A673 (cell line): Measurements from ENCODE around the gene CENPL. TPM values are rescaled to one million over a fixed set of nuclear protein-coding genes. Genes with fewer than 3 reads are reported as not detected.

Experiments
- BruUV-seq: library from RNA; stranded (reverse); fragments of 400-500 nt; replicated peaks from 2 replicates; lab custom pipeline; 2021; lab: Mats Ljungman, UMichigan
- CTCF ChIA-PET: fragments of 300-600 bp; sonication (Branson Sonifier 250); formaldehyde crosslinking; loops from one replicate; lab custom pipeline; 2022; ENCODE audit warnings: antibody characterized with exemption; lab: Charles Lee
- POLR2A ChIA-PET: fragments of 300-600 bp; sonication (Branson Sonifier 250); formaldehyde crosslinking; loops from one replicate; lab custom pipeline; 2022; ENCODE audit warnings: antibody characterized with exemption; ENCODE audit not compliant: low non-redundant PET; lab: Charles Lee
- DNase-seq: peaks from one replicate; pipeline ENCODE4 v3.0.0-alpha.2; 2015; ENCODE audit warnings: low spot score
- H3K27ac ChIP-seq: fragments of 200-600 bp; sonication (generic); 2 replicates; pipeline ENCODE4 v1.5.1; 2016; ENCODE audit warnings: mixed run types, low read depth, mild to moderate bottlenecking, mixed read lengths, antibody characterized with exemption, low read length; ENCODE audit not compliant: poor library complexity, severe bottlenecking
- H3K27me3 ChIP-seq: fragments of 200-600 bp; sonication (generic); replicated peaks from 2 replicates; pipeline ENCODE4 v1.6.1; 2017; ENCODE audit warnings: mixed run types, low read depth, mild to moderate bottlenecking, mixed read lengths, antibody characterized with exemption, low read length; ENCODE audit not compliant: insufficient read depth, poor library complexity
- H3K36me3 ChIP-seq: fragments of 200-600 bp; sonication (generic); 2 replicates; pipeline ENCODE4 v1.6.1; 2016; ENCODE audit warnings: mixed run types, mild to moderate bottlenecking, mixed read lengths, antibody characterized with exemption, low read length; ENCODE audit not compliant: insufficient read depth, poor library complexity, severe bottlenecking
- H3K4me1 ChIP-seq: fragments of 200-600 bp; sonication (generic); 2 replicates; pipeline ENCODE4 v1.6.1; 2017; ENCODE audit warnings: mixed run types, mild to moderate bottlenecking, mixed read lengths, antibody characterized with exemption, low read length; ENCODE audit not compliant: insufficient read depth, poor library complexity, severe bottlenecking
- H3K4me3 ChIP-seq: fragments of 200-600 bp; sonication (generic); 2 replicates; pipeline ENCODE4 v1.5.1; 2016; ENCODE audit warnings: low read depth, mixed run types, mild to moderate bottlenecking, mixed read lengths, low read length; ENCODE audit not compliant: poor library complexity, severe bottlenecking
- H3K9me3 ChIP-seq: fragments of 200-600 bp; sonication (generic); 2 replicates; pipeline ENCODE4 v1.6.1; 2016; ENCODE audit warnings: mixed run types, low read depth, mild to moderate bottlenecking, mixed read lengths, antibody characterized with exemption, low read length; ENCODE audit not compliant: poor library complexity, severe bottlenecking
- EZH2 ChIP-seq: fragments of 200-600 bp; sonication (generic); IDR thresholded peaks from 2 replicates; pipeline ENCODE4 v1.6.1; 2017; ENCODE audit warnings: borderline replicate concordance, low read depth, mild to moderate bottlenecking, mixed read lengths, antibody characterized with exemption, low read length; ENCODE audit not compliant: poor library complexity, severe bottlenecking
- intact Hi-C: fragments of 100-400 bp; cut with micrococcal nuclease; formaldehyde crosslinking; loops from one replicate; pipeline ENCODE4 v1.10.0; 2022; ENCODE audit not compliant: unreplicated experiment
- total RNA-seq: library from RNA; stranded (reverse); gene quantifications from 2 replicates; pipeline ENCODE4 v1.2.3, GENCODE V29; 2021
- TF ChIP-seq, protein P1 (sequence below): fragments of 300-800, 200-600 bp; sonication (generic); conservative IDR thresholded peaks from 2 replicates; pipeline ENCODE4 v1.5.1; 2017; ENCODE audit warnings: low read depth, mild to moderate bottlenecking, antibody characterized with exemption, low read length, moderate library complexity, mixed read lengths

Gene CENPL
- total RNA-seq, 1 experiment from 2014 or later = 34.3 TPM

DNA sequence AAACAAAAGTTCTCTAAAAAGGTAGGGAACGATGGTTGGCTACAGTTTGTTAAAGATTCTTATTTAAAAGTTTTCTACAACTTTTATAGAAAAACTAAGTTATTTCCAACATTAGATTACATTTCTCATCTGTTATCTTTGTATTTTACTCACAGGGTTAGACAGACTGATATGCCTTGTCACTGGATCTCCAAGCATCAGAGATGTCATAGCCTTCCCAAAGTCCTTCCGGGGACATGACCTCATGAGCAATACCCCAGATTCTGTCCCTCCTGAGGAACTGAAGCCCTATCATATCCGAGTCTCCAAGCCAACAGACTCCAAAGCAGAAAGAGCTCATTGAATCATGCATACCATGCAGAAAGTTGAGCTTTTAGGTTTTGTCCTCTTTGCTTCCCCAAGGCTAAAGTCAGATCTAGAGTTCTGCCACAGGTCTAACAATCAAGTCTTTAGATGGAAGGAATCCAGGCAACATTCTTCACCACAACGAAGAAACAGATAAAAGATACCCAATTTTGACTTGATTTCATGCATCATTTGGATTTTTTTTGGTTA lies 32.8 kb upstream of the CENPL start:
- Histone ChIP-seq H3K27ac (no peak overlapping the region), H3K9me3 (no peaks in the 10 kb centered on the region), H3K36me3 (peaks cover 52% of the 10 kb centered on the region), H3K4me1 (no peaks in the 10 kb centered on the region), H3K27me3 (no peaks in the 10 kb centered on the region), H3K4me3 (no peak overlapping the region)
- ChIA-PET CTCF (no interaction called here), POLR2A (no interaction called here)
- intact Hi-C loops = no loop called here
- BruUV-seq = no TSS peak
- no peak for DNase-seq
- TF ChIP-seq EZH2 = no peak
- TF ChIP-seq, protein P1, sequence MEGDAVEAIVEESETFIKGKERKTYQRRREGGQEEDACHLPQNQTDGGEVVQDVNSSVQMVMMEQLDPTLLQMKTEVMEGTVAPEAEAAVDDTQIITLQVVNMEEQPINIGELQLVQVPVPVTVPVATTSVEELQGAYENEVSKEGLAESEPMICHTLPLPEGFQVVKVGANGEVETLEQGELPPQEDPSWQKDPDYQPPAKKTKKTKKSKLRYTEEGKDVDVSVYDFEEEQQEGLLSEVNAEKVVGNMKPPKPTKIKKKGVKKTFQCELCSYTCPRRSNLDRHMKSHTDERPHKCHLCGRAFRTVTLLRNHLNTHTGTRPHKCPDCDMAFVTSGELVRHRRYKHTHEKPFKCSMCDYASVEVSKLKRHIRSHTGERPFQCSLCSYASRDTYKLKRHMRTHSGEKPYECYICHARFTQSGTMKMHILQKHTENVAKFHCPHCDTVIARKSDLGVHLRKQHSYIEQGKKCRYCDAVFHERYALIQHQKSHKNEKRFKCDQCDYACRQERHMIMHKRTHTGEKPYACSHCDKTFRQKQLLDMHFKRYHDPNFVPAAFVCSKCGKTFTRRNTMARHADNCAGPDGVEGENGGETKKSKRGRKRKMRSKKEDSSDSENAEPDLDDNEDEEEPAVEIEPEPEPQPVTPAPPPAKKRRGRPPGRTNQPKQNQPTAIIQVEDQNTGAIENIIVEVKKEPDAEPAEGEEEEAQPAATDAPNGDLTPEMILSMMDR = no peak

DNA sequence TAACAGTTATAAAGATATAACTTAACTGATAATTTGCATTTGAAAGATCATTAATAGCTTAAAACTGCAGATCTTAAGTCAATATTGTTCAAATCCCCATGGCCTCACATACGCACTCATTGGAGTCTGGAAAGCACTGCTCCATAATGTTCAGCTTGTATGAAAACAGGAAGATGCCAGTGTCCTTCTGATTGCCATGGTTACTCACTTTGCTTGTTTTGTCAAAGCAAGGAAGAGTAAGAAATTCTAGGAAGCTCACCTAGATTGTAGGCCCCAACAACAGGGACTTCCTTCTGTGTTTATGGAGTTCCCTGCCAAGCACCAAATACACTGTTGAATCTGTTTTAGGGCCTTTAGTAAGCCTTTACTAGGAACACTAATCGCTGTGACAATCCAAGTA lies 32.2 kb upstream of the CENPL start:
- H3K4me3 ChIP-seq = no peak overlapping the region
- no TSS peak for BruUV-seq
- TF ChIP-seq EZH2 = no peak
- TF ChIP-seq, protein P1 = no peak
- intact Hi-C loops = no loop called here
- no peak for DNase-seq
- peaks cover 52% of the 10 kb centered on the region for H3K36me3 ChIP-seq
- ChIA-PET CTCF (interaction anchor here (0.6 kb wide), 1 partner anchor 341 kb away, joined by 3 read pairs; no protein-coding TSS in a partner anchor), POLR2A (interaction anchor here (0.6 kb wide), 1 partner anchor 1135 kb away, joined by 3 read pairs; no protein-coding TSS in a partner anchor)
- H3K27me3 ChIP-seq = no peaks in the 10 kb centered on the region
- no peaks in the 10 kb centered on the region for H3K9me3 ChIP-seq
- H3K27ac ChIP-seq = no peak overlapping the region
- H3K4me1 ChIP-seq = no peaks in the 10 kb centered on the region

DNA sequence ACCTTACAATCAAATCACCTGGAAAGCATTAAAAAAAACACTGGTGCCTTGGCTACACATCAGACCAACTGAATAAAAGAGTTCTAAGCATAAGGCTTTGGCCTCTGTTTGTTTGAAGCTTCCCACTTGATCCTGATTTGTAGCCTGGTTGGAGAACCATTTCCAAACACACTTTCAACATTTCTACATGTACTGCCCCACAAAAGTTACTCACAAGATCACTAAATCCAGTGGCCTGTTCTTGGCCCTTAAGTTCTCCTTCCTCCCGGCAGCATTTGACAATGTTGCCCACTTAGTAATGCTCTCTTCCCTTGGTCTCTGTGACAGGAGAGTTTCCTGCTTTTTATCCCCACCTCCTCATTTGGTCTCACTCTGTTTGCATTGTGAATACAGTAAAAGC lies 31.3 kb upstream of the CENPL start:
- intact Hi-C loops = no loop called here
- H3K27me3 ChIP-seq = no peaks in the 10 kb centered on the region
- peaks cover 60% of the 10 kb centered on the region for H3K36me3 ChIP-seq
- no peak overlapping the region for H3K4me3 ChIP-seq
- POLR2A ChIA-PET = no interaction called here
- no peak for DNase-seq
- BruUV-seq = no TSS peak
- TF ChIP-seq, protein P1 = no peak
- no peak for TF ChIP-seq EZH2
- H3K4me1 ChIP-seq = no peaks in the 10 kb centered on the region
- no peaks in the 10 kb centered on the region for H3K9me3 ChIP-seq
- H3K27ac ChIP-seq = no peak overlapping the region
- CTCF ChIA-PET = no interaction called here
